Hepatocyte (in vitro differentiated cells): ENCODE data around the gene ANKRD44.

Source experiments
- EZH2 ChIP-seq: fragments of 200-600 bp; sonication (generic); IDR thresholded peaks from 2 replicates; pipeline ENCODE4 v1.6.1; 2016; ENCODE audit warnings: antibody characterized with exemption, mild to moderate bottlenecking, borderline replicate concordance
- TF ChIP-seq, protein P1 (sequence below): fragments of 200-600 bp; sonication (generic); IDR thresholded peaks from 2 replicates; pipeline ENCODE4 v1.5.1; 2016; ENCODE audit warnings: antibody characterized with exemption, mild to moderate bottlenecking; ENCODE audit not compliant: poor library complexity

GRCh38 chr2:197149546-197149945 lies 161.0 kb downstream of the ANKRD44 start:
- TF ChIP-seq, protein P1, sequence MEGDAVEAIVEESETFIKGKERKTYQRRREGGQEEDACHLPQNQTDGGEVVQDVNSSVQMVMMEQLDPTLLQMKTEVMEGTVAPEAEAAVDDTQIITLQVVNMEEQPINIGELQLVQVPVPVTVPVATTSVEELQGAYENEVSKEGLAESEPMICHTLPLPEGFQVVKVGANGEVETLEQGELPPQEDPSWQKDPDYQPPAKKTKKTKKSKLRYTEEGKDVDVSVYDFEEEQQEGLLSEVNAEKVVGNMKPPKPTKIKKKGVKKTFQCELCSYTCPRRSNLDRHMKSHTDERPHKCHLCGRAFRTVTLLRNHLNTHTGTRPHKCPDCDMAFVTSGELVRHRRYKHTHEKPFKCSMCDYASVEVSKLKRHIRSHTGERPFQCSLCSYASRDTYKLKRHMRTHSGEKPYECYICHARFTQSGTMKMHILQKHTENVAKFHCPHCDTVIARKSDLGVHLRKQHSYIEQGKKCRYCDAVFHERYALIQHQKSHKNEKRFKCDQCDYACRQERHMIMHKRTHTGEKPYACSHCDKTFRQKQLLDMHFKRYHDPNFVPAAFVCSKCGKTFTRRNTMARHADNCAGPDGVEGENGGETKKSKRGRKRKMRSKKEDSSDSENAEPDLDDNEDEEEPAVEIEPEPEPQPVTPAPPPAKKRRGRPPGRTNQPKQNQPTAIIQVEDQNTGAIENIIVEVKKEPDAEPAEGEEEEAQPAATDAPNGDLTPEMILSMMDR = no peak
- TF ChIP-seq EZH2 = no peak
